IMR-90 (cell line): ENCODE results near the gene SKP2. TPM values are rescaled to one million over a fixed set of nuclear protein-coding genes. Genes with fewer than 3 reads are reported as not detected.
A peak's percentile ranks its signal among the peaks of the same experiment; 100 is the strongest.

Experiments
- ATAC-seq: fragments of 200-7000 bp; cut with Tn5 transposase; 2 replicates; pipeline ENCODE4 v1.9.1; 2020; ENCODE audit warnings: low read depth, mild to moderate bottlenecking, moderate library complexity
- BruUV-seq: library from RNA; stranded (reverse); fragments of 400-500 nt; replicated peaks from 2 replicates; lab custom pipeline; 2021; lab: Mats Ljungman, UMichigan
- CTCF ChIA-PET: fragments of 300-600 bp; formaldehyde crosslinking; extraction: SDS; loops from one replicate; lab custom pipeline; 2021; ENCODE audit warnings: antibody characterized with exemption; lab: Yijun Ruan, JAX
- POLR2A ChIA-PET: fragments of 300-600 bp; sonication (Branson Sonifier 250); formaldehyde crosslinking; loops from one replicate; lab custom pipeline; 2022; ENCODE audit warnings: antibody characterized with exemption; ENCODE audit not compliant: unreplicated experiment; lab: Charles Lee
- DNase-seq: peaks from one replicate; pipeline ENCODE4 v3.0.0; 2013
- H2AFZ ChIP-seq: replicated peaks from 2 replicates; pipeline ENCODE3; 2013; ENCODE audit warnings: low read length, mild to moderate bottlenecking; ENCODE audit not compliant: poor library complexity
- H2AK5ac ChIP-seq: 2 replicates; pipeline ENCODE4 v1.6.1; 2013; ENCODE audit warnings: low read depth, low read length, inconsistent platforms
- H2AK9ac ChIP-seq: replicated peaks from 2 replicates; pipeline ENCODE3; 2013; ENCODE audit warnings: mild to moderate bottlenecking, low read depth, low read length, moderate library complexity; ENCODE audit not compliant: poor library complexity
- H2BK120ac ChIP-seq: 2 replicates; pipeline ENCODE4 v1.6.1; 2013; ENCODE audit warnings: low read depth, low read length, inconsistent platforms
- H2BK15ac ChIP-seq: 3 replicates; pipeline ENCODE4 v1.6.1; 2013; ENCODE audit warnings: low read depth, low read length, inconsistent platforms
- H2BK20ac ChIP-seq: 2 replicates; pipeline ENCODE4 v1.6.1; 2013; ENCODE audit warnings: low read depth, mild to moderate bottlenecking, inconsistent platforms, low read length, moderate library complexity
- H2BK5ac ChIP-seq: 2 replicates; pipeline ENCODE4 v1.6.1; 2013; ENCODE audit warnings: mild to moderate bottlenecking, low read depth, low read length, inconsistent platforms; ENCODE audit not compliant: poor library complexity, severe bottlenecking
- H3K14ac ChIP-seq: replicated peaks from 2 replicates; pipeline ENCODE4 v1.6.1; 2013; ENCODE audit warnings: low read depth, low read length, inconsistent platforms
- H3K18ac ChIP-seq: 2 replicates; pipeline ENCODE4 v1.6.1; 2013; ENCODE audit warnings: low read depth, low read length, control low read depth
- H3K23ac ChIP-seq: 2 replicates; pipeline ENCODE4 v1.6.1; 2013; ENCODE audit warnings: low read depth, low read length, inconsistent platforms
- H3K27ac ChIP-seq: 2 replicates; pipeline ENCODE4 v1.5.1; 2013; ENCODE audit warnings: mild to moderate bottlenecking, control low read depth, low read length; ENCODE audit not compliant: insufficient read depth
- H3K27me3 ChIP-seq: 2 replicates; pipeline ENCODE4 v1.6.1; 2013; ENCODE audit warnings: low read length; ENCODE audit not compliant: control insufficient read depth, insufficient read depth
- H3K36me3 ChIP-seq: 2 replicates; pipeline ENCODE4 v1.6.1; 2013; ENCODE audit warnings: low read length, mixed read lengths; ENCODE audit not compliant: control insufficient read depth, insufficient read depth
- H3K4ac ChIP-seq: 2 replicates; pipeline ENCODE4 v1.6.1; 2013; ENCODE audit warnings: low read depth, low read length, inconsistent platforms
- H3K4me1 ChIP-seq: 2 replicates; pipeline ENCODE4 v1.6.1; 2013; ENCODE audit warnings: low read length, mixed read lengths; ENCODE audit not compliant: control insufficient read depth, insufficient read depth
- H3K4me2 ChIP-seq: 2 replicates; pipeline ENCODE4 v1.6.1; 2013; ENCODE audit warnings: low read depth, mild to moderate bottlenecking, control low read depth, low read length, moderate library complexity
- H3K4me3 ChIP-seq: 2 replicates; pipeline ENCODE4 v1.5.1; 2013; ENCODE audit warnings: low read depth, mild to moderate bottlenecking, control low read depth, low read length, moderate library complexity; ENCODE audit not compliant: insufficient read depth
- H3K56ac ChIP-seq: 2 replicates; pipeline ENCODE4 v1.6.1; 2013; ENCODE audit warnings: low read length, inconsistent platforms; ENCODE audit not compliant: insufficient read depth; ENCODE audit errors: extremely low read depth
- H3K79me1 ChIP-seq, 2 experiments: 2 replicates each; pipeline ENCODE4 v1.6.1; 2013; ENCODE audit warnings: low read length in 2 of 2, inconsistent platforms in 1 of 2, low read depth in 1 of 2
- H3K9ac ChIP-seq: 2 replicates; pipeline ENCODE4 v1.6.1; 2013; ENCODE audit warnings: low read depth, low read length, control low read depth
- H3K9me1 ChIP-seq: 2 replicates; pipeline ENCODE4 v1.6.1; 2013; ENCODE audit warnings: low read length, inconsistent platforms; ENCODE audit not compliant: insufficient read depth
- H3K9me3 ChIP-seq: 2 replicates; pipeline ENCODE4 v1.6.1; 2013; ENCODE audit warnings: low read length; ENCODE audit not compliant: control insufficient read depth, insufficient read depth
- H4K20me1 ChIP-seq: 2 replicates; pipeline ENCODE4 v1.6.1; 2013; ENCODE audit warnings: low read length, inconsistent platforms; ENCODE audit not compliant: insufficient read depth
- H4K5ac ChIP-seq: 2 replicates; pipeline ENCODE4 v1.6.1; 2013; ENCODE audit warnings: mild to moderate bottlenecking, low read depth, low read length, control low read depth
- H4K8ac ChIP-seq, 2 experiments: 2 replicates each; pipeline ENCODE4 v1.6.1; 2013; ENCODE audit warnings: low read depth in 2 of 2, low read length in 2 of 2, control low read depth in 1 of 2, inconsistent platforms in 1 of 2
- H4K91ac ChIP-seq: 2 replicates; pipeline ENCODE4 v1.6.1; 2013; ENCODE audit warnings: low read depth, low read length, inconsistent platforms; ENCODE audit not compliant: insufficient read depth
- CHD1 ChIP-seq: IDR thresholded peaks from 2 replicates; pipeline ENCODE4 v1.6.1; 2012; ENCODE audit warnings: low read depth, low read length, improper control_type of control experiment
- FOS ChIP-seq: fragments of 150-350 bp; IDR thresholded peaks from 2 replicates; pipeline ENCODE4 v1.6.1; 2016; ENCODE audit warnings: low read depth, low read length
- RAD21 ChIP-seq: IDR thresholded peaks from 2 replicates; pipeline ENCODE4 v1.6.1; 2012; ENCODE audit warnings: low read length, improper control_type of control experiment
- WGBS, 2 experiments: methylation state at CpG; one replicate each; pipeline versions ENCODE4 v1.1.5 to v1.1.7; 2013; ENCODE audit warnings: missing lambda C conversion rate in 2 of 2; ENCODE audit not compliant: insufficient read length in 1 of 2; ENCODE audit errors: extremely low coverage in 2 of 2; 5-methylcytosine and 5-hydroxymethylcytosine counted together
- dilution Hi-C: fragments of 300-500 bp; cut with HindIII; formaldehyde crosslinking; loops from one replicate; pipeline ENCODE4 v1.14.3; 2018; ENCODE audit warnings: low sequenced_read_pairs; ENCODE audit not compliant: unreplicated experiment
- in situ Hi-C: fragments of 300-500 bp; cut with MboI; formaldehyde crosslinking; loops from 3 replicates; pipeline ENCODE4 v1.14.3; 2019; ENCODE audit warnings: low sequenced_read_pairs, inconsistent platforms, mixed read lengths
- intact Hi-C: fragments of 100-400 bp; cut with micrococcal nuclease; formaldehyde crosslinking; loops from 2 replicates; pipeline ENCODE4 v1.10.0; 2022
- polyA plus RNA-seq, 3 experiments: library from polyadenylated mRNA; depleted of rRNA; stranded (reverse); fragments of >200 nt; gene quantifications; 2 replicates each; pipeline ENCODE4 v1.2.3, GENCODE V29; 2012; ENCODE audit warnings: low replicate concordance in 1 of 3
- total RNA-seq: library from RNA; depleted of rRNA; stranded (reverse); fragments of >200 nt; gene quantifications from 2 replicates; pipeline ENCODE4 v1.2.3, GENCODE V29; 2012

Gene SKP2
- total and polyA plus RNA-seq, 2 of the 4 experiments (the other 2 are of a cell fraction) = 23.3 to 92.1 TPM

GRCh38 chr5:36200513-36200912 lies 48.6 kb downstream of the SKP2 start:
- POLR2A ChIA-PET = no interaction called here
- Histone ChIP-seq H3K14ac (0 out of 2 replicates have a peak overlapping the region, but pooled peaks have one; percentile 48), H3K27ac (no peak overlapping the region), H3K79me1 (no peaks in the 10 kb centered on the region), H3K23ac (no peak overlapping the region; the same call in 1 of the 2 replicates), H2BK5ac (no peak overlapping the region), H4K20me1 (no peaks in the 10 kb centered on the region), H2AFZ (no peak overlapping the region), H2BK20ac (no peak overlapping the region), H3K9me3 (no peaks in the 10 kb centered on the region), H3K9ac (no peak overlapping the region), H4K8ac (0 out of 4 replicates have a peak overlapping the region, but pooled peaks of 1 of the 2 experiments have one; percentile 24), H3K27me3 (no peaks in the 10 kb centered on the region), H4K91ac (no peak overlapping the region), H2AK5ac (no peak overlapping the region), H2BK120ac (no peak overlapping the region), H3K4me2 (no peak overlapping the region), H3K36me3 (peaks cover 8% of the 10 kb centered on the region), H3K9me1 (no peaks in the 10 kb centered on the region), H2AK9ac (no peak overlapping the region), H2BK15ac (no peak overlapping the region), H4K5ac (no peak overlapping the region), H3K4ac (no peak overlapping the region), H3K56ac (no peak overlapping the region), H3K4me3 (no peak overlapping the region), H3K4me1 (peaks cover 2% of the 10 kb centered on the region), H3K18ac (no peak overlapping the region)
- in situ Hi-C loops = no loop called here
- CTCF ChIA-PET = interaction anchor here (1.2 kb wide), 1 partner anchor 65 kb away, joined by 3 read pairs; no protein-coding TSS in a partner anchor
- DNase-seq (peak; percentile 55), ATAC-seq (no peak)
- TF ChIP-seq FOS (0 out of 2 replicates have a peak, but pooled peaks have one; percentile 35), CHD1 (no peak), RAD21 (no peak)
- WGBS, 2 experiments = no CpG with 5 or more reads among the region's 4 CpGs
- intact Hi-C loops = no loop called here
- dilution Hi-C loops = no loop called here
- no TSS peak for BruUV-seq
